SHP77 (cell line): ENCODE results near the gene PRKN.

ENCODE experiments used
- DNase-seq, 2 experiments: peaks; one replicate each; lab custom pipeline; 2025; lab: John Stamatoyannopoulos, UW

The PRKN gene

DNA sequence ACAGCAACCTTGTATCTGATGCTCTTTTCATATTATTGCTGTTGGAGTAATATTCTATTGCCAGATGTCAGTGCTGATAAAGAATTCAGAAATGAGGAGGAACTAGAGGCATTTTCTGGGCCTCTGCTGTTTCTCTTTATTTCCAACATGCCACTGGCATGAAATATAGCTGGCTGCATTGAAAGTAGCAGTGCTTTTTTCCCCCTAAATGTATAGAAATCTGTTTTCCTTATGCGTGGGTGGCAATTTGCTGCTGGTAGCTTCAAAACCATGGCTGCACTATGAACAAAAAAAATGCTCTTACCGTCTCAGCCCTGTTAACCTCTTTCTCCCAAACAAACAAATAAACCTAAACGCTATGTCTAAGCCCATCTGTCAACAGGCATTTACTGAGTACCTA lies 1011.4 kb downstream of the PRKN start:
- no peak for DNase-seq

- no peak for DNase-seq
Observed at GRCh38 chr6:161711938-161712337, 1015.6 kb downstream of the PRKN start.

DNA sequence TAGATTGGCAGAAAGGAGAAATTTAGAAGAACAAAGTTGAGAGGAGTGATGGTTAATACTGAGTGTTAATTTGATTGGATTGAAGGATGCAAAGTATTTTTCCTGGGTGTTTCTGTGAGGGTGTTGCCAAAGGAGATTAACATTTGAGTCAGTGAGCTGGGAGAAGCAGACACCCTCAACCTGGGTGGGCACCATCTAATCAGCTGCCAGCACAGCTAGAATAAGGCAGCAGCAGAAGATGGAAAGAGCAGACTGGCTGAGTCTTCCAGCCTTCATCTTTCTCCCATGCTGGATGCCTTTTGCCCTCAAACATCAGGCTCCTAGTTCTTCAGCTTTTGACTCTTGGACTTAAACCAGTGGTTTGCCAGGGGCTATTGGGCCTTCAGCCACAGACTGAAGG lies 1016.1 kb downstream of the PRKN start:
- no peak for DNase-seq

DNA sequence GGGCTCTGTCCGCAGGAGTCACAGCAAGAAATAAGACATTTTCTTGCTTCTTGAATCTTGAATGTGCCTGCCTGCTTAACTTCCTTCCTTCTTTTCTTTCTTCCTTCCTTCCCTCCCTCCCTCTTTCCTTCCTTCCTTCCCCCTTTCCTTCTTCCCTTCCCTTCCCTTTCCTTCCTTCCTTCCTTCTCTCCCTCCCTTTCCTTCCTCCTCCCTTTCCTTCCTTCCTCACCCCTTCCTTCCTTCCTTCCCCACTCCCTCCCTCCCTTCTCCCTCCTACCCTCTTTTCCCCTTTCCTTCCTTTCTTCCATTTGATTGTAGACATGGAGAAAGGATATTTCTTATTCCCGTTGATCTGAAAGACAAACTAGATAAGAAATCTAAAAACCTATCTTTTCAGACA lies 1016.9 kb downstream of the PRKN start:
- no peak for DNase-seq

DNA sequence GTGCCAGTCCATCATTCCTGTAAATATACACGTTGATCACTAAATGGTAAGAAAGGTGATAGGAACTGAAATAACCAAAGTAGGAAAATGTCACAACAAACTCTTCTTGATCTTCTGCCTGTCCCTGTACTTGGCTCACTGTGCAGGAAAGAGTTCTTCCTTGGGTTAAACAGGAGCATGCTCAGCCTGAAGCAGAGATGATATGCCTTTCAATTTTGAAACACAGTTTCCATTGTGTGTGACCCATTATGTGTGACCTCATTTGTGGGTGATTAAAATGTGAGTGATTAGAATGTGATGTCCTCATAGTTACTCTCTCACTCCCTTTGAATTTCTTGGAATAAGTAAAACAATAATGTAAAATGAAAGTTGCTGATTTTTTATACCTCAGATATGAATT lies 1026.5 kb downstream of the PRKN start:
- DNase-seq: no peak

DNA sequence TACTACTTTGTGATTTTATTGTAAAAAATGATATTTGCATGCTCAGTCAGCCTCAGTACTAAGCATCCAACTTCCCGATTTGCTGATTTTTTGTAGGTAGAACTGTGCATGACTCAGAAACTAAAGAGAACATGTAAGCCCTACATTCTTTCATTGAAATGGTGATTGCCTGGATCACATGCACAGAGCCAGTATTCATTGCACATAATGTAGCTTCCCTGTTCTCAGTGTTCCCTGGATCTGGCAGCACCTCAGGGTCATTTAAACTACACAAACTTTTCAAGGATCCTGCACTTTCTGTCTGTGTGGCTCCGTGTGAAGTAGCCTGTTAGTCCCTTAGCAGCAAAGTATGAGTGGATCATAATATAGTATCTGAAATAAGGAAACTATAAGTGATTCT lies 1030.8 kb downstream of the PRKN start:
- no peak for DNase-seq

- DNase-seq: peak; percentile 25 to 38
Observed at GRCh38 chr6:161694995-161695394, 1032.6 kb downstream of the PRKN start.

- no peak for DNase-seq
Observed at GRCh38 chr6:161686655-161687054, 1040.9 kb downstream of the PRKN start.

DNA sequence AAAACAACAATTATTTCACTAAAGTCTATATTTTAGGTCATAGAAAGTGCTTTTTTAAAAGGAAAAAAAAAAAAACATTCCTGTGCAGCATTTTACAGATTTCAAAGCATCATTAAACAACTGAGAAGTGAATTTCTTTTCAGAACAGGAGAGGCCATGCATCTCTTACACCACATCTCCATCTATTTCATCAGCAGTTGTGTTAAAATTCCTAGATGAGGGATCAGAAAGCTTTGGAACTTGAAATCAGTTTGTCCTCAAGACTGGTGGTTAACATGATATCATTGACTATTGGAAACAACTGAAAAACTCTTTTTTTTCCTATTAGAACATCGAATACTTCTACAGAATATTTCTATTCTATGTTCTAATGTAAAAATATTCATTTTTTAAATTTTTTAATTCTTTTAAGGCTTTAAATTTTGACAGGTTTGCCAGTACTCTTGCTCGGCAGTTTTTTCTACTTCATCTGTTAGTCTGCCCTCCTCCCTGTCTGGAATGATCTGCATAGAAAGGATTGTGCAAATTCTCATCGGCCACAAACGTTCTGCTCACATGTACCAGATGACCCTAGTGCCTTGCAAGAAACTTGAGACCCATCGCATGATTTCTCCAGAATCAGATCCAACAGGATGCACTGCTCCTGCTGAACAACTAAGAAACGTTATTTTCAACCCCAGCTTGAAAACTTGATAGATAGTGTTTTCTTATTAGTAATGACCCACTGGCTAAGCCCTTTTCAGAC lies 1042.7 kb downstream of the PRKN start:
- no peak for DNase-seq

GRCh38 chr6:161683400-161683799 lies 1044.2 kb downstream of the PRKN start:
- no peak for DNase-seq

GRCh38 chr6:161682982-161683381 lies 1044.6 kb downstream of the PRKN start:
- no peak for DNase-seq

- DNase-seq: no peak
Observed at GRCh38 chr6:161679980-161680538, 1047.5 kb downstream of the PRKN start.

GRCh38 chr6:161677188-161677587 lies 1050.4 kb downstream of the PRKN start:
- no peak for DNase-seq

- DNase-seq: no peak
Observed at GRCh38 chr6:161676586-161676985, 1051.0 kb downstream of the PRKN start.

DNA sequence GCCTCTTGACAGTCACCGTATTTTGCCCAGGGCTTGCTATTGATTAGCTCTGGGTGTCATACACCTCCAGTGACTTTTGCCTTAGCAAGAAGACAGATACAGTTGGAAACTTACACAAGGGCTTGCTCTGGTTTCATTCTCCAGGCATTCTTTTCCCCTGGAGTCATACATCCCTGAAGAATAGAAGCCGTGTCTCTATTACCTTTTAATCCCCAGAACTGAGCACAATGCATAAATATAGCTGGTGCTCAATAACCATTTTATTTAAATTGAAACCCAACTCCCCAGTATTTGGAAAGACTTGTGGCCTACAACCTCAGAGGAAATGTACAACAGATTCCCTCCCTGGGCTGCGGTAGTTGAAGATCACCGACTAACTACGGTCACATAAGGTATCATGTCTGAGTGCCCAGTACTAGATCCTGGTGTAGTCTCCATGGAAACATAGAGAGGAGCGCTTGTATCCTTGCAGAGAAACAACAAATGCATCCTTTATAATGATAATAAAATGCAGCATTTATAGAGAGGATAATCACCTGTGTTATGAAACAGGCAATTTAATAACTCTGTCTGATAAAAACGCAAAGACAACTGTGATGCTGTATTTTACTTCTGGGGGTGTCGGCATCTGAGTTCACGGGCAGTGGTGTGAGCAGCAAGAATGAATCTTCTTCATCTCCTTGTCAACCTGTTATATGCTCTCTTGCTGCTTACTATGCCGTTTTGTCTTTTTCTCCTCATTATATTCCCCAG lies 1052.5 kb downstream of the PRKN start:
- DNase-seq: no peak

- DNase-seq: no peak
Observed at GRCh38 chr6:161673026-161673425, 1054.5 kb downstream of the PRKN start.

- DNase-seq: no peak
Observed at GRCh38 chr6:161671117-161671516, 1056.4 kb downstream of the PRKN start.

GRCh38 chr6:161668665-161669064 lies 1058.9 kb downstream of the PRKN start:
- DNase-seq: no peak

- DNase-seq: no peak
Observed at GRCh38 chr6:161667957-161668356, 1059.6 kb downstream of the PRKN start.

DNA sequence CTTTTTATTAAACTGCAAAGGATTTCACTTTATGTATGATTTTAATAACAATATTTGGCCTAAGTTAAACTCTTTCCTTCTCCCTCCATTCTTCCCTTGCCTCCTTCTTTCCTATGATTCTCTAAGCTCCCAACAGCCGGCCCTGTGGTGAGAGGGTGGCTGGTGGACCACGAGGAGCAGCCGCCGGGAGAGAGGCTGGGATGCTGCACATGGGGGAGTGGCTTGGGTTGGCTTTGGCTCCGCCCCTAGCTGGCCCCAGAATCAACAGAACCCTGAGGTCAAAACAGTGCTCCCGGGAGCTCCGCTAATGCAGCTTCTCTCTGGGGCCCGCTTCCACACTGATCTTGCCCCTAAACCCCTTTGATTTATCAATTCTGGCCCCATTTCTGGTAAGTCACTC lies 1063.9 kb downstream of the PRKN start:
- DNase-seq: no peak

DNA sequence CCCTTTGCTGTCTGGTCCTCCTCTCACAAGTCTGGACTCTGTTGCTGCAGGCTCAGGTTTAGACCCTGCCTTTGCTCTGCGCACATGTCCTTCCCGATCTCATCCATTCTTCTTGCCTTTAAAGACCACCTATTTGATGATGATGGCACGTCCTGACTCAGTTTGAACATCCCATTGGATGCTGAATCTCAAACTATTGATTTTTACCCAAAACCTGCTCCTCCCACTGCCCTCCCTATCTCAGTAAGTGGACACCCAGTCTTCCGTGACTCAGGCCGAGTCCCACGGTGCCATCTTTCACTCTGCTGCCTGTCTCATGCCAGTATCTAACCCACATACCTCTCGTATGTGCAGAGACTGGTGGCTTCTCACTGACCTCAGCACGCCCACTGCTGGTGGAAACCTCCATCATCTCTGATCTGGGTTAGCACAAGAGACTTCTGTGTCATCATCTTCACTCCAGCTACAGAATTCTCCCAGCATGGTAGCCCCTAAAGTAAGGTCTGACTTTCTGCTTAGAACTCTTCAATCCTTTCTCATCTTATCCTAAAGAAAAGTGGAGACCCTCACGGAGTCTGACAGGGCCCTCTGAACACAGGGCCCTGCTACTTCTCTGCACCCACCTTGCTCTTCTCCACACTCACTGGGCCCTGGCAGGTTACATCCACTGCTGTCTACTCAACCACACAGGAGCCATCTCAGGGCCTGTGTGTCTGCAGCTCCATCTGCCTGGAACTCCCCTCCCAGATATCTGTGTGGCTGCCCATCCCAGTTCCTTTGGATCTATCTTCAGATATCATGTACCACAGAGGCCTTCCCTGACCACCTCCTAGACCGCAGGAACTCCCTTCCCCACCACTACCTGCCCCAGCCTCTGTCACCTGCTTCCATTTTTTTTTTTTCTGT lies 1066.6 kb downstream of the PRKN start:
- no peak for DNase-seq

DNA sequence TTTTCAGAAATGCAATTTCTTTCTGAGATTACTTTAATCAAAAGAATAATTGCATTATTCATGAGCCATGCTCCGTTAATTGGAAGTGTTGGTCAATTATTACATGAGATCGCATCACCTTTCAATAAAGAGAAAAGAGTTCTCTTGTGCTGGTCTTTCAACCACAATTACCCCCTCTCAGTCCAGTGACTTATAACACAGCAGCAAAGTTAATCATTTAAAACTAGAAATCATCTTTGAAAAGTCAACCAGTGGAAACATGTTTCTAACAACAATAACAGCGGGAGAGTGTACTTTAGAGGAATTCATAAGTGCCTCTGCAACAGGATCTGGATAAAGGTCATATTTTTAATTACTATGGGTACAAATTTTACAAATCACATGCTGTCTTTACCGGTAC lies 1069.4 kb downstream of the PRKN start:
- DNase-seq: no peak
